Osteocyte (in vitro differentiated cells): ENCODE data around the gene BHLHE23. TPM values are rescaled to one million over a fixed set of nuclear protein-coding genes. Genes with fewer than 3 reads are reported as not detected.

Experiments
- DNase-seq: peaks from one replicate; pipeline ENCODE4 v3.0.0; 2021; ENCODE audit warnings: mixed read lengths; ENCODE audit not compliant: unreplicated experiment; ENCODE audit errors: extremely low spot score
- H3K27ac Mint-ChIP-seq: one replicate; pipeline ENCODE4 v1.8.0; 2021; ENCODE audit warnings: mild to moderate bottlenecking, mixed read lengths; ENCODE audit not compliant: unreplicated experiment
- H3K27me3 Mint-ChIP-seq: one replicate; pipeline ENCODE4 v1.8.0; 2021; ENCODE audit warnings: mixed read lengths; ENCODE audit not compliant: unreplicated experiment
- H3K36me3 Mint-ChIP-seq: one replicate; pipeline ENCODE4 v1.8.0; 2021; ENCODE audit warnings: mixed read lengths; ENCODE audit not compliant: unreplicated experiment
- H3K4me1 Mint-ChIP-seq: one replicate; pipeline ENCODE4 v1.8.0; 2021; ENCODE audit warnings: mixed read lengths; ENCODE audit not compliant: unreplicated experiment
- H3K4me3 Mint-ChIP-seq: one replicate; pipeline ENCODE4 v1.8.0; 2021; ENCODE audit warnings: mild to moderate bottlenecking, moderate library complexity, mixed read lengths; ENCODE audit not compliant: unreplicated experiment
- H3K9me3 Mint-ChIP-seq: one replicate; pipeline ENCODE4 v1.8.0; 2021; ENCODE audit warnings: mixed read lengths; ENCODE audit not compliant: unreplicated experiment
- CTCF ChIP-seq: fragments of 200-600 bp; sonication (generic); IDR thresholded peaks from 2 replicates; pipeline ENCODE4 v1.5.0; 2021; ENCODE audit warnings: antibody characterized with exemption, mild to moderate bottlenecking, moderate library complexity
- total RNA-seq: library from RNA; stranded (reverse); gene quantifications from 2 replicates; pipeline ENCODE4 v1.2.1, GENCODE V29; 2021

BHLHE23 gene
- total RNA-seq, 1 donor from 2014 or later, result not detected

GRCh38 chr20:62969179-62969760, 37.5 kb downstream of the BHLHE23 start:
- TF ChIP-seq CTCF, result no peak
- H3K4me3 Mint-ChIP-seq, result no peak overlapping the region
- H3K27ac Mint-ChIP-seq, result no peak overlapping the region
- DNase-seq, result no peak
- no peaks in the 10 kb centered on the region for H3K36me3 Mint-ChIP-seq
- H3K9me3 Mint-ChIP-seq, result no peaks in the 10 kb centered on the region
- peaks cover 24% of the 10 kb centered on the region for H3K27me3 Mint-ChIP-seq
- H3K4me1 Mint-ChIP-seq, result peaks cover 2% of the 10 kb centered on the region

- Mint-ChIP-seq H3K36me3 (no peaks in the 10 kb centered on the region), H3K27ac (no peak overlapping the region), H3K4me3 (no peak overlapping the region), H3K9me3 (no peaks in the 10 kb centered on the region), H3K4me1 (peaks cover 2% of the 10 kb centered on the region), H3K27me3 (peaks cover 24% of the 10 kb centered on the region)
- no peak for TF ChIP-seq CTCF
- no peak for DNase-seq
Measured at GRCh38 chr20:62968378-62969178, 38.2 kb downstream of the BHLHE23 start.

GRCh38 chr20:62967628-62968351, 39.0 kb downstream of the BHLHE23 start:
- peaks cover 2% of the 10 kb centered on the region for H3K4me1 Mint-ChIP-seq
- TF ChIP-seq CTCF, result no peak
- peaks cover 24% of the 10 kb centered on the region for H3K27me3 Mint-ChIP-seq
- no peaks in the 10 kb centered on the region for H3K36me3 Mint-ChIP-seq
- DNase-seq, result no peak
- H3K27ac Mint-ChIP-seq, result no peak overlapping the region
- H3K4me3 Mint-ChIP-seq, result no peak overlapping the region
- H3K9me3 Mint-ChIP-seq, result no peaks in the 10 kb centered on the region

- Mint-ChIP-seq H3K27me3 (peaks cover 22% of the 10 kb centered on the region), H3K36me3 (no peaks in the 10 kb centered on the region)
- no peak for TF ChIP-seq CTCF
Measured at GRCh38 chr20:62967149-62967501, 39.6 kb downstream of the BHLHE23 start.

More at GRCh38 chr20:62967149-62967501, 39.6 kb downstream of the BHLHE23 start:
- H3K9me3 Mint-ChIP-seq, result no peaks in the 10 kb centered on the region
- H3K4me3 Mint-ChIP-seq, result no peak overlapping the region
- no peak for DNase-seq
- no peaks in the 10 kb centered on the region for H3K4me1 Mint-ChIP-seq
- no peak overlapping the region for H3K27ac Mint-ChIP-seq
